Measurements from ENCODE around the gene UTS2. TPM values are rescaled to one million over a fixed set of nuclear protein-coding genes. Genes with fewer than 3 reads are reported as not detected.

UTS2 gene
- total RNA-seq, 2 donors from 2014 or later, result not detected

GRCh38 chr1:7850786-7851185 lies 2.1 kb downstream of the UTS2 start:
- Histone ChIP-seq H3K27ac (no peak overlapping the region), H3K4me1 (replicated peaks) (no peaks in the 10 kb centered on the region), H3K9me3 (no peaks in the 10 kb centered on the region), H3K36me3 (no peaks in the 10 kb centered on the region), H3K4me3 (no peak overlapping the region), H3K27me3 (replicated peaks; ENCODE audit: insufficient read depth) (no peaks in the 10 kb centered on the region)
- intact Hi-C loops (cut with DNase I), result no loop called here
- WGBS, result 95% methylated on average over 15 of the region's 15 CpGs
- TF ChIP-seq CTCF (IDR thresholded peaks at IDR 0.05) (no peak), POLR2AphosphoS5 (IDR thresholded peaks at IDR 0.05) (no peak), POLR2A (IDR thresholded peaks at IDR 0.05) (no peak)
- DNase-seq (ENCODE audit: low spot score), result no peak

GRCh38 chr1:7847599-7847998 lies 5.3 kb downstream of the UTS2 start:
- Histone ChIP-seq H3K27ac (no peak overlapping the region), H3K36me3 (no peaks in the 10 kb centered on the region), H3K27me3 (replicated peaks; ENCODE audit: insufficient read depth) (no peaks in the 10 kb centered on the region), H3K4me3 (no peak overlapping the region), H3K4me1 (replicated peaks) (no peaks in the 10 kb centered on the region), H3K9me3 (no peaks in the 10 kb centered on the region)
- TF ChIP-seq CTCF (IDR thresholded peaks at IDR 0.05), result no peak
- TF ChIP-seq POLR2AphosphoS5 (IDR thresholded peaks at IDR 0.05), result no peak
- no peak for TF ChIP-seq POLR2A (IDR thresholded peaks at IDR 0.05)
- WGBS, result 58% methylated on average over 4 of the region's 4 CpGs
- intact Hi-C loops (cut with DNase I), result no loop called here
- DNase-seq (ENCODE audit: low spot score), result no peak

- WGBS, result 90% methylated on average over 7 of the region's 7 CpGs
Measured at GRCh38 chr1:7846656-7847055, 6.2 kb downstream of the UTS2 start.

GRCh38 chr1:7845761-7846160 lies 7.1 kb downstream of the UTS2 start:
- intact Hi-C loops (cut with DNase I), result no loop called here
- WGBS, result 91% methylated on average over 2 of the region's 2 CpGs
- Histone ChIP-seq H3K27ac (no peak overlapping the region), H3K4me1 (replicated peaks) (no peaks in the 10 kb centered on the region), H3K36me3 (no peaks in the 10 kb centered on the region), H3K27me3 (replicated peaks; ENCODE audit: insufficient read depth) (no peaks in the 10 kb centered on the region), H3K4me3 (no peak overlapping the region), H3K9me3 (no peaks in the 10 kb centered on the region)
- TF ChIP-seq POLR2AphosphoS5 (IDR thresholded peaks at IDR 0.05), result no peak
- no peak for TF ChIP-seq CTCF (IDR thresholded peaks at IDR 0.05)
- no peak for TF ChIP-seq POLR2A (IDR thresholded peaks at IDR 0.05)
- DNase-seq (ENCODE audit: low spot score), result no peak

More at GRCh38 chr1:7846656-7847055, 6.2 kb downstream of the UTS2 start:
- no peaks in the 10 kb centered on the region for H3K4me1 ChIP-seq (replicated peaks)
- TF ChIP-seq POLR2A (IDR thresholded peaks at IDR 0.05) (no peak), CTCF (IDR thresholded peaks at IDR 0.05) (no peak), POLR2AphosphoS5 (IDR thresholded peaks at IDR 0.05) (no peak)
- intact Hi-C loops (cut with DNase I), result no loop called here
- no peak overlapping the region for H3K4me3 ChIP-seq
- no peaks in the 10 kb centered on the region for H3K36me3 ChIP-seq
- DNase-seq (ENCODE audit: low spot score), result no peak
- no peaks in the 10 kb centered on the region for H3K27me3 ChIP-seq (replicated peaks; ENCODE audit: insufficient read depth)
- H3K9me3 ChIP-seq, result no peaks in the 10 kb centered on the region
- no peak overlapping the region for H3K27ac ChIP-seq

- no peaks in the 10 kb centered on the region for H3K4me1 ChIP-seq (replicated peaks)
- H3K27me3 ChIP-seq (replicated peaks; ENCODE audit: insufficient read depth), result no peaks in the 10 kb centered on the region
- no peak overlapping the region for H3K4me3 ChIP-seq
- H3K9me3 ChIP-seq, result no peaks in the 10 kb centered on the region
- WGBS, result 93% methylated on average over 4 of the region's 4 CpGs
- no peak overlapping the region for H3K27ac ChIP-seq
- no peak for TF ChIP-seq POLR2A (IDR thresholded peaks at IDR 0.05)
- no peak for TF ChIP-seq CTCF (IDR thresholded peaks at IDR 0.05)
- TF ChIP-seq POLR2AphosphoS5 (IDR thresholded peaks at IDR 0.05), result no peak
- H3K36me3 ChIP-seq, result peaks cover 6 to 12% of the 10 kb centered on the region in 2 donors
- no peak for DNase-seq (ENCODE audit: low spot score)
- intact Hi-C loops (cut with DNase I), result no loop called here
Measured at GRCh38 chr1:7842517-7842916, 10.3 kb downstream of the UTS2 start.

Measured in prostate gland (tissue), 2 donors.